Stimulated activated naive CD4-positive, alpha-beta T cell treated with Interleukin-2 at 50 U/mL for 16 hours (primary cell): ENCODE measurements around the gene BTBD7.
"Not testable (repeated sequence)": the region's sequence is repeated elsewhere in the genome, so short reads cannot be mapped to it uniquely, and the experiment has no call there.

Experiments used
- DNase-seq: peaks from one replicate; lab custom pipeline; 2025; lab: John Stamatoyannopoulos, UW

BTBD7 gene

GRCh38 chr14:93246534-93246933 is 86.3 kb downstream of the BTBD7 start:
- DNase-seq = no peak

GRCh38 chr14:93245764-93246420 is 86.9 kb downstream of the BTBD7 start:
- no peak for DNase-seq

GRCh38 chr14:93240678-93241000 is 92.2 kb downstream of the BTBD7 start:
- DNase-seq = no peak

- DNase-seq = no peak
These were observed 92.8 kb downstream of the BTBD7 start for GRCh38 chr14:93239869-93240677.

GRCh38 chr14:93234798-93235197 is 98.0 kb downstream of the BTBD7 start:
- DNase-seq = no peak

- not testable (repeated sequence) for DNase-seq
These were observed 99.8 kb downstream of the BTBD7 start for GRCh38 chr14:93233078-93233477.

- no peak for DNase-seq
These were observed 100.7 kb downstream of the BTBD7 start for GRCh38 chr14:93232159-93232558.

GRCh38 chr14:93231129-93231979 is 101.5 kb downstream of the BTBD7 start:
- DNase-seq = no peak

GRCh38 chr14:93230539-93230938 is 102.3 kb downstream of the BTBD7 start:
- DNase-seq = no peak

- no peak for DNase-seq
These were observed 104.3 kb downstream of the BTBD7 start for GRCh38 chr14:93228550-93228949.

- DNase-seq = no peak
These were observed 109.3 kb downstream of the BTBD7 start for GRCh38 chr14:93223565-93223964.

- no peak for DNase-seq
These were observed 112.3 kb downstream of the BTBD7 start for GRCh38 chr14:93220509-93220908.

GRCh38 chr14:93219103-93219726 is 113.6 kb downstream of the BTBD7 start:
- DNase-seq = peak; percentile 16

- DNase-seq = no peak
These were observed 118.2 kb downstream of the BTBD7 start for GRCh38 chr14:93214598-93214997.

GRCh38 chr14:93212432-93212831 is 120.4 kb downstream of the BTBD7 start:
- DNase-seq = no peak

- no peak for DNase-seq
These were observed 125.1 kb downstream of the BTBD7 start for GRCh38 chr14:93207468-93208308.

- DNase-seq = peak; percentile 87
These were observed 125.9 kb downstream of the BTBD7 start, which contains the start of the genes GON7 and UBR7 for GRCh38 chr14:93206793-93207467. TSS of gene GON7 (minus strand) at chr14:93207065. CDS start at chr14:93207037, 28 bp downstream. TSS of gene UBR7 (plus strand) at chr14:93207256. CDS start at chr14:93207292, 36 bp downstream.

GRCh38 chr14:93201155-93201704 is 131.6 kb downstream of the BTBD7 start:
- DNase-seq = no peak

- DNase-seq = no peak
These were observed 132.3 kb downstream of the BTBD7 start for GRCh38 chr14:93200553-93200952.

- no peak for DNase-seq
These were observed 133.8 kb downstream of the BTBD7 start for GRCh38 chr14:93199031-93199430.
